HG02759 (cell line): ENCODE data around the gene PTN.
"Not testable (repeated sequence)": the region's sequence is repeated elsewhere in the genome, so short reads cannot be mapped to it uniquely, and the experiment has no call there.

ENCODE experiments used
- ATAC-seq: cut with Tn5 transposase; IDR thresholded peaks from one replicate; pipeline ENCODE4 v1.9.1; 2021; ENCODE audit warnings: mild to moderate bottlenecking, moderate library complexity; ENCODE audit not compliant: unreplicated experiment

Gene PTN

GRCh38 chr7:137268001-137268865, 75.3 kb downstream of the PTN start:
- ATAC-seq: not testable (repeated sequence)

GRCh38 chr7:137266764-137267163, 76.8 kb downstream of the PTN start:
- ATAC-seq: no peak

- not testable (repeated sequence) for ATAC-seq
These were observed 78.1 kb downstream of the PTN start for GRCh38 chr7:137265480-137265879.

- ATAC-seq: no peak
These were observed 80.9 kb downstream of the PTN start for GRCh38 chr7:137262599-137262998.

- no peak for ATAC-seq
These were observed 85.0 kb downstream of the PTN start for GRCh38 chr7:137258552-137258951.

GRCh38 chr7:137254766-137255165, 88.8 kb downstream of the PTN start:
- no peak for ATAC-seq

GRCh38 chr7:137245890-137246289, 97.6 kb downstream of the PTN start:
- no peak for ATAC-seq

GRCh38 chr7:137245186-137245585, 98.3 kb downstream of the PTN start:
- ATAC-seq: no peak

- no peak for ATAC-seq
These were observed 99.8 kb downstream of the PTN start for GRCh38 chr7:137243741-137244140.

- no peak for ATAC-seq
These were observed 100.9 kb downstream of the PTN start for GRCh38 chr7:137242616-137243015.

GRCh38 chr7:137241655-137242360, 101.7 kb downstream of the PTN start:
- no peak for ATAC-seq

- not testable (repeated sequence) for ATAC-seq
These were observed 104.3 kb downstream of the PTN start for GRCh38 chr7:137239186-137239585.

- no peak for ATAC-seq
These were observed 108.1 kb downstream of the PTN start for GRCh38 chr7:137235434-137235833.

- ATAC-seq: no peak
These were observed 112.4 kb downstream of the PTN start for GRCh38 chr7:137231167-137231566.

GRCh38 chr7:137221467-137221866, 122.1 kb downstream of the PTN start:
- ATAC-seq: no peak

GRCh38 chr7:137213744-137214143, 129.8 kb downstream of the PTN start:
- ATAC-seq: no peak

GRCh38 chr7:137209151-137209817, 134.2 kb downstream of the PTN start:
- ATAC-seq: no peak

- ATAC-seq: no peak
These were observed 136.8 kb downstream of the PTN start for GRCh38 chr7:137206770-137207169.

- no peak for ATAC-seq
These were observed 139.3 kb downstream of the PTN start for GRCh38 chr7:137204246-137204645.

- no peak for ATAC-seq
These were observed 140.2 kb downstream of the PTN start for GRCh38 chr7:137203351-137203750.

GRCh38 chr7:137196648-137197047, 146.9 kb downstream of the PTN start:
- ATAC-seq: no peak

GRCh38 chr7:137195996-137196395, 147.5 kb downstream of the PTN start:
- no peak for ATAC-seq
